Measurements from ENCODE around the gene CXCL10.

The CXCL10 gene

GRCh38 chr4:76013540-76013939 is 9.8 kb downstream of the CXCL10 start:
- TF ChIP-seq POLR2AphosphoS5 (IDR thresholded peaks at IDR 0.05; ENCODE audit: low read depth, low read length) (no peak), TAF1 (IDR thresholded peaks at IDR 0.05; ENCODE audit: borderline replicate concordance, insufficient read depth, low read length) (no peak), SIN3A (IDR thresholded peaks at IDR 0.05; ENCODE audit: borderline replicate concordance, insufficient read depth, low read length) (no peak), REST (IDR thresholded peaks at IDR 0.05; ENCODE audit: insufficient read depth in 1 of 2, low read depth in 2 of 2, low read length in 2 of 2) (no peak), FOXP2 (optimal IDR thresholded peaks at IDR 0.05; ENCODE audit: borderline replicate concordance, extremely low read depth, extremely low read length, insufficient read depth) (no peak)

GRCh38 chr4:76012388-76012801 is 10.9 kb downstream of the CXCL10 start:
- TF ChIP-seq SIN3A (IDR thresholded peaks at IDR 0.05; ENCODE audit: borderline replicate concordance, insufficient read depth, low read length) (no peak), TAF1 (IDR thresholded peaks at IDR 0.05; ENCODE audit: borderline replicate concordance, insufficient read depth, low read length) (no peak), REST (IDR thresholded peaks at IDR 0.05; ENCODE audit: insufficient read depth in 1 of 2, low read depth in 2 of 2, low read length in 2 of 2) (no peak), POLR2AphosphoS5 (IDR thresholded peaks at IDR 0.05; ENCODE audit: low read depth, low read length) (no peak), FOXP2 (optimal IDR thresholded peaks at IDR 0.05; ENCODE audit: borderline replicate concordance, extremely low read depth, extremely low read length, insufficient read depth) (no peak)

- no peak for TF ChIP-seq REST (IDR thresholded peaks at IDR 0.05; ENCODE audit: insufficient read depth in 1 of 2, low read depth in 2 of 2, low read length in 2 of 2)
- 0 out of 2 replicates have a peak, but pooled peaks have one; percentile 31 for TF ChIP-seq TAF1 (IDR thresholded peaks at IDR 0.05; ENCODE audit: borderline replicate concordance, insufficient read depth, low read length)
Observed at GRCh38 chr4:76011700-76012387, 11.5 kb downstream of the CXCL10 start.

- TF ChIP-seq TAF1 (IDR thresholded peaks at IDR 0.05; ENCODE audit: borderline replicate concordance, insufficient read depth, low read length) (no peak), POLR2AphosphoS5 (IDR thresholded peaks at IDR 0.05; ENCODE audit: low read depth, low read length) (no peak), FOXP2 (optimal IDR thresholded peaks at IDR 0.05; ENCODE audit: borderline replicate concordance, extremely low read depth, extremely low read length, insufficient read depth) (no peak), SIN3A (IDR thresholded peaks at IDR 0.05; ENCODE audit: borderline replicate concordance, insufficient read depth, low read length) (no peak), REST (IDR thresholded peaks at IDR 0.05; ENCODE audit: insufficient read depth in 1 of 2, low read depth in 2 of 2, low read length in 2 of 2) (no peak)
Observed at GRCh38 chr4:76011018-76011670, 12.2 kb downstream of the CXCL10 start.
